Common myeloid progenitor, CD34-positive (primary cell): ENCODE results near the gene CCDC9.

Experiments used
- CTCF ChIA-PET: fragments of 350-600 bp; sonication (Branson Sonifier 250); formaldehyde crosslinking; loops from one replicate; lab custom pipeline; 2021; ENCODE audit warnings: antibody characterized with exemption; lab: Charles Lee
- POLR2A ChIA-PET: fragments of 350-600 bp; sonication (Branson Sonifier 250); formaldehyde crosslinking; loops from one replicate; lab custom pipeline; 2021; ENCODE audit warnings: antibody characterized with exemption; lab: Charles Lee
- DNase-seq, 3 donors: peaks; one replicate each; pipeline versions ENCODE4 v3.0.0 to v3.0.0-alpha.2; 2013
- H3K27ac ChIP-seq, 2 experiments: 1 replicate in 1 of 2; 2 replicates in 1 of 2; pipeline ENCODE4 v1.7.0; 2013; ENCODE audit warnings: inconsistent platforms in 2 of 2, low read length in 2 of 2, mild to moderate bottlenecking in 2 of 2, low read depth in 1 of 2, moderate library complexity in 1 of 2; ENCODE audit not compliant: severe bottlenecking in 2 of 2, insufficient read depth in 1 of 2, poor library complexity in 1 of 2
- H3K27me3 ChIP-seq, 5 experiments: replicated peaks in 2 of 5; 1 replicate in 3 of 5; 2 replicates in 2 of 5; pipeline versions ENCODE4 v1.6.1 to v1.7.0; 2013; ENCODE audit warnings: low read length in 4 of 5, mild to moderate bottlenecking in 2 of 5, moderate library complexity in 2 of 5, inconsistent platforms in 1 of 5; ENCODE audit not compliant: insufficient read depth in 5 of 5, control insufficient read depth in 4 of 5
- H3K36me3 ChIP-seq, 4 experiments: 1 replicate in 2 of 4; 2 replicates in 2 of 4; pipeline versions ENCODE4 v1.6.1 to v1.7.0; 2013; ENCODE audit warnings: low read length in 3 of 4, control low read depth in 1 of 4, mild to moderate bottlenecking in 1 of 4; ENCODE audit not compliant: control insufficient read depth in 4 of 4, insufficient read depth in 4 of 4
- H3K4me1 ChIP-seq, 4 experiments: 1 replicate in 3 of 4; 2 replicates in 1 of 4; pipeline versions ENCODE4 v1.6.1 to v1.7.1; 2013; ENCODE audit warnings: low read length in 3 of 4, mild to moderate bottlenecking in 3 of 4, control low read depth in 1 of 4, inconsistent platforms in 1 of 4, moderate library complexity in 1 of 4; ENCODE audit not compliant: control insufficient read depth in 4 of 4, insufficient read depth in 4 of 4; ENCODE audit errors: control extremely low read depth in 1 of 4
- H3K4me3 ChIP-seq, 7 experiments: 1 replicate in 4 of 7; 2 replicates in 3 of 7; pipeline versions ENCODE4 v1.5.1 to v1.7.0; 2013; ENCODE audit warnings: mild to moderate bottlenecking in 7 of 7, low read length in 6 of 7, moderate library complexity in 6 of 7, inconsistent platforms in 2 of 7, low read depth in 2 of 7, control low read depth in 1 of 7; ENCODE audit not compliant: insufficient read depth in 4 of 7, control insufficient read depth in 1 of 7; ENCODE audit errors: extremely low read depth in 1 of 7
- H3K9me3 ChIP-seq, 5 experiments: 1 replicate in 4 of 5; 2 replicates in 1 of 5; pipeline versions ENCODE4 v1.6.1 to v1.7.1; 2013; ENCODE audit warnings: low read length in 4 of 5, mild to moderate bottlenecking in 2 of 5, inconsistent platforms in 1 of 5, low read depth in 1 of 5, moderate library complexity in 1 of 5; ENCODE audit not compliant: control insufficient read depth in 4 of 5, insufficient read depth in 2 of 5; ENCODE audit errors: control extremely low read depth in 1 of 5
- WGBS: methylation state at CpG from one replicate; pipeline ENCODE4 v1.1.5; 2013; ENCODE audit not compliant: insufficient coverage; 5-methylcytosine and 5-hydroxymethylcytosine counted together

The CCDC9 gene

GRCh38 chr19:47309608-47310007, 53.3 kb downstream of the CCDC9 start, which contains the start of gene C5AR1:
C5AR1 (plus strand) TSS chr19:47309861; CDS start chr19:47309896, 35 bp downstream.
- POLR2A ChIA-PET: no interaction called here
- WGBS: 38% methylated on average over 6 of the region's 12 CpGs
- Histone ChIP-seq H3K27ac (no peak within 1 kb of the TSS), H3K4me1 (peaks cover 0 to 5% (median 2%) of the 10 kb centered on the region in 4 experiments), H3K27me3 (peaks cover 0 to 55% (median 18%) of the 10 kb centered on the region in 5 experiments), H3K36me3 (no peaks in the 10 kb centered on the region), H3K4me3 (peak within 1 kb of the TSS in 1 of 7 experiments; percentile 68), H3K9me3 (no peaks in the 10 kb centered on the region)
- no peak for DNase-seq
- CTCF ChIA-PET: interaction anchor here (0.6 to 2.0 kb wide), 5 partner anchors 10 to 39 kb away, joined by 3 to 12 read pairs (median 4); partner anchors contain the start of gene DHX34

GRCh38 chr19:47310323-47310722, 54.0 kb downstream of the CCDC9 start:
- ChIA-PET POLR2A (no interaction called here), CTCF (interaction anchor here (0.9 kb wide), 1 partner anchor 26 kb away, joined by 3 read pairs; no protein-coding TSS in a partner anchor)
- Histone ChIP-seq H3K27me3 (peaks cover 0 to 54% (median 18%) of the 10 kb centered on the region in 5 experiments), H3K27ac (no peak overlapping the region), H3K9me3 (no peaks in the 10 kb centered on the region), H3K4me1 (peaks cover 0 to 6% (median 2%) of the 10 kb centered on the region in 4 experiments), H3K4me3 (peak overlapping the region in 1 of 7 experiments; percentile 68), H3K36me3 (no peaks in the 10 kb centered on the region)
- whole genome bisulfite sequencing: 100% methylated on average over 1 of the region's 2 CpGs
- no peak for DNase-seq

DNA sequence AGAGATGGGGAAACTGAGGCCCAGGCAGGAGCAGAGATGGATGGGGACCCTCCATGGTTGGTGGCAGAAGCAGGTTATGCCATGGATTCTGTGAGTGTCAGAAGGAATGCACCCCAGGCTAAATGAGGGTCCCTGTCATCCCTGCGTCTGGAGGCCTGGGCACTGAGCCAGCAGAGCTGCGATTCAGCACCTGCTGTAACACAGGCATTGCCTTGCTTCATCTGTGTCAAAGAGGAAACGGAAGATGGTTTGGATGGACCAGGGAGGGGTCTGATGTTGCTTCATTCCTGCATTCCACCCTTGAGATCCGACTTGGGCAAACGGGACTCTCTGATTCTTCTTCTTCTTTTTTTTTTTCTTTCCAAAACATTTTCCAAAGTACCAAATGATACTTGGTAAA, 54.5 kb downstream of the CCDC9 start:
- Histone ChIP-seq H3K4me3 (peak overlapping the region in 1 of 7 experiments; percentile 68), H3K27me3 (peaks cover 0 to 54% (median 18%) of the 10 kb centered on the region in 5 experiments), H3K9me3 (no peaks in the 10 kb centered on the region), H3K36me3 (no peaks in the 10 kb centered on the region), H3K4me1 (peaks cover 0 to 11% (median 1%) of the 10 kb centered on the region in 4 experiments), H3K27ac (no peak overlapping the region)
- ChIA-PET CTCF (interaction anchor here (0.9 kb wide), 1 partner anchor 26 kb away, joined by 3 read pairs; no protein-coding TSS in a partner anchor), POLR2A (no interaction called here)
- DNase-seq: peak in 2 of 3 donors; percentile 32 to 40
- WGBS: 38% methylated on average over 5 of the region's 5 CpGs

DNA sequence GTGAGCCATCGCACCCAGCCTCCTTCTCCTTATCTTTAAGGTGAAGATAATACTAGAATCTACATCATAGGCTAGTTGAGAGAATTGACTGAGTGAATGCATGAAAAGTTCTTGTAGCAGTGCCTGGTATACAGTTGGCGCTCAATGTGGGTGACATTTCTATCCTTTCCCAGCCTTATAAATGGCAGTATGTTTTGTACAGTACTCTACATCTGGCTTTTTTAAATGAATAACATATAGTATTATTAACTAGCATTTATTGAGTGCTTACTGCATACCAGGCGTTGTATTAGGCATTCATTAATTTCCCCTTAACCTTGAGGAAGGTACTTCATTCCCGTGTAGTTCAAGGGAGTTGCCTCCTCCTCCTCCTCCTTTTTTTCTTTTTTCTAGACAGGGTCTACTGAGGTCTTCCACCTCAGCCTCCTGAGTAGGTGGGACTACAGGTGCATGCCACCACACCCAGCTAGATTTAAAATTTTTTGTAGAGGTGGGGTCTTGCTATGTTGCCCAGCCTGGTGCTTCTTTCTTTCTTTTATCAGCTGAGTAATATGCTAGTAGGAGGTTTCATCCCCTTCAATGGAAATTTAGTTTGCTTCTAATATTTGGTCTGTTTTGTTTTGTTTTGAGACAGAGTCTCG, 56.2 kb downstream of the CCDC9 start:
- peaks cover 0 to 11% (median 2%) of the 10 kb centered on the region in 4 experiments for H3K4me1 ChIP-seq
- no peak for DNase-seq
- 90% methylated on average over 3 of the region's 5 CpGs for WGBS
- peaks cover 0 to 40% (median 10%) of the 10 kb centered on the region in 5 experiments for H3K27me3 ChIP-seq
- no peak overlapping the region for H3K27ac ChIP-seq
- no peaks in the 10 kb centered on the region for H3K36me3 ChIP-seq
- ChIA-PET CTCF (interaction anchor here (2.3 kb wide), 1 partner anchor 36 kb away, joined by 6 read pairs; the partner anchor contains the start of gene DHX34), POLR2A (no interaction called here)
- H3K9me3 ChIP-seq: no peaks in the 10 kb centered on the region
- peak overlapping the region in 1 of 7 experiments; percentile 19 for H3K4me3 ChIP-seq

DNA sequence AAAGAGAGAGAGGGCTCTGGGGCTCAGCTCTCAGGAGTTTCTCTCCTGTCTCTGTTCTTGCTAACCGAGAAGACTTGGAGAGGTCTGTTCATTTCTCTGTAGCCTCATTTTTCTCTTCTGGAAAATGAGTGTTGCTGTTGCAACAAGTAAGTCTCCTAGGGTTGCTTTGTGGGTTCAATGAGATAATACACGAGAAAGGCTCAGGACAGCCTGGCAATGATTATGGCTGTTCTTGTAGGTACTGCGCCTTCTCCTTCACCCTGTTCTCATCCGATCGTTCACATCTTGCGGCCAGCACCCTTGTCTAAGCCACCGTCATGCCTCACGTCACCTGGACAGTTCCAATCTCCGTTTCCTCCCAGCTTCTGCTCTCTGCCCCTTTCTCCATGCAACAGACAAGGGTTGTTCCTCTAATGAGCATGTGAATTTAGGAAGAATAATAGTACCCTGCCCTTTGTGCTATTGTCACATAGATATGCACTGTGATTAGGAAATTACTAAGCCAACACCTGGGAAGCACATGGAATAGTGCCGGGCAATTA, 57.5 kb downstream of the CCDC9 start:
- no peaks in the 10 kb centered on the region for H3K9me3 ChIP-seq
- CTCF ChIA-PET: interaction anchor here (2.3 kb wide), 1 partner anchor 35 kb away, joined by 6 read pairs; the partner anchor contains the start of gene DHX34
- DNase-seq: no peak
- H3K4me3 ChIP-seq: no peak overlapping the region
- WGBS: 90% methylated on average over 9 of the region's 10 CpGs
- H3K27me3 ChIP-seq: peaks cover 0 to 37% (median 10%) of the 10 kb centered on the region in 5 experiments
- peaks cover 0 to 11% (median 2%) of the 10 kb centered on the region in 4 experiments for H3K4me1 ChIP-seq
- H3K36me3 ChIP-seq: no peaks in the 10 kb centered on the region
- POLR2A ChIA-PET: interaction anchor here (0.6 kb wide), 1 partner anchor 1050 kb away, joined by 3 read pairs; the partner anchor contains the start of genes SYNGR4 and TMEM143
- H3K27ac ChIP-seq: no peak overlapping the region

DNA sequence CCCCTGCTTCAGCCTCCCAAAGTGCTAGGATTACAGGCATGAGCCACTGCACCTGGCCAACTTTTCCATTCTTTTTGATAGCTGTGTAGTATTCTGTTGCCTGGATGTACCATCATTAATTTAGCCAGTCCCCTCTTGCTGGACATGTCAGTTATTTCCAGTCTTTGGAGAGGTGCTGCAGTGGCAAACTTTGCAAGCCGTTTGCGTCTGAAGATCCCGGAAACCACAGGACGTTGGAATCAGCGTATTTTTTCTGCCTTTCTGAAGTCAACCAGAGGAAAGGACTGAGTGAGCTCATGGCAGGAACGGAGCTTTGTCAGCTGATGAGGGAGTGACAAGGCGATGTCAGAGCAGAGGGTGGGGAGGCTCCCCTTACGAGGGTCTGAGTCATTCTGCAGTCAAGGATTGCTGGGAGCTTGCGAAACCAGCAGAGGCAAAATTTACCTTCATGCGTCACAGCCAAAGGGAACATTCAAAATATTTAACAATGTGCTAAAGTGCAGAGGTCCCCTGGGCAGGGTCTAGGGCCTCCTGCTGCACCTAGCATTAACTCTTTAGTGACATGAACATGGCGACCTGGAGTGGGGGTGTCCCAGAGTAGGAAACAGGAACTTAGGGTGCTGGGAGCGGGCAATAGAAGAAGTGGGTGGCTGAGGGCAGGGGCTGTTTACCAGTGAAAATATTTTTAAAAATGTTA, 58.9 kb downstream of the CCDC9 start:
- peaks cover 0 to 24% (median 6%) of the 10 kb centered on the region in 5 experiments for H3K27me3 ChIP-seq
- ChIA-PET CTCF (interaction anchor here (0.7 to 1.6 kb wide), 4 partner anchors 9 to 31 kb away, joined by 3 to 4 read pairs (median 4); no protein-coding TSS in a partner anchor), POLR2A (no interaction called here)
- peak; percentile 39 to 78 (median 73) for DNase-seq
- H3K36me3 ChIP-seq: no peaks in the 10 kb centered on the region
- H3K4me1 ChIP-seq: peaks cover 0 to 6% (median 2%) of the 10 kb centered on the region in 4 experiments
- H3K9me3 ChIP-seq: no peaks in the 10 kb centered on the region
- 47% methylated on average over 10 of the region's 12 CpGs for WGBS
- no peak overlapping the region for H3K4me3 ChIP-seq
- peak overlapping the region in 1 of 2 experiments; percentile 41 for H3K27ac ChIP-seq
